D721Med (cell line): ENCODE results near the gene RIMBP2.
A peak's percentile ranks its signal among the peaks of the same experiment; 100 is the strongest.

Source experiments
- DNase-seq: peaks from one replicate; pipeline ENCODE4 v3.0.0; 2011; ENCODE audit warnings: low spot score; ENCODE audit not compliant: insufficient read length
- FAIRE-seq: peaks from 2 replicates; lab custom pipeline; 2011; peaks lifted over from hg19 to GRCh38; lab: Jason Lieb, UNC
- TF ChIP-seq, protein P1 (sequence below): IDR thresholded peaks from 2 replicates; pipeline ENCODE4 v1.5.1; 2012; ENCODE audit warnings: mild to moderate bottlenecking, control low read depth; ENCODE audit not compliant: insufficient read depth; ENCODE audit errors: missing control alignments

RIMBP2 gene

DNA sequence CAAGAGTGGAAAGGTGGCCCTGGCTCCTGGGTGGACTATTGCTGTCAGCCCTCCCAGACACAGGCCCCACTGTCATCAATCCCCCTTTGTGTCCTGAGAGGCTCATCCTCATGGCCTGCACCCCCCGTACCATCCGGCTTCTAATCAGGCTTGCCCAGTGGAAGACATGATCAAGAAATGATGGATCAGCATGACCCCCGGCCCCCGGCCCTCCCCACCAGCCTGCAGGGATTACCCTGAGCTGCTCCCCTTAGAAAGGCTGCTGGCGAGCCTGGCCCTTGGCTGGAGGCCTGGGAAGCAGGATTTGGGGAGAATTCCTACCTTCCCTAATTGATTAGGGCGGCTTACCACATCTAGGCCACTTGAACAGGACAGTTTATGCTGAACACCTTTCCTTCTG is 207.3 kb downstream of the RIMBP2 start:
- FAIRE-seq (no peak), DNase-seq (no peak)
- TF ChIP-seq, protein P1, sequence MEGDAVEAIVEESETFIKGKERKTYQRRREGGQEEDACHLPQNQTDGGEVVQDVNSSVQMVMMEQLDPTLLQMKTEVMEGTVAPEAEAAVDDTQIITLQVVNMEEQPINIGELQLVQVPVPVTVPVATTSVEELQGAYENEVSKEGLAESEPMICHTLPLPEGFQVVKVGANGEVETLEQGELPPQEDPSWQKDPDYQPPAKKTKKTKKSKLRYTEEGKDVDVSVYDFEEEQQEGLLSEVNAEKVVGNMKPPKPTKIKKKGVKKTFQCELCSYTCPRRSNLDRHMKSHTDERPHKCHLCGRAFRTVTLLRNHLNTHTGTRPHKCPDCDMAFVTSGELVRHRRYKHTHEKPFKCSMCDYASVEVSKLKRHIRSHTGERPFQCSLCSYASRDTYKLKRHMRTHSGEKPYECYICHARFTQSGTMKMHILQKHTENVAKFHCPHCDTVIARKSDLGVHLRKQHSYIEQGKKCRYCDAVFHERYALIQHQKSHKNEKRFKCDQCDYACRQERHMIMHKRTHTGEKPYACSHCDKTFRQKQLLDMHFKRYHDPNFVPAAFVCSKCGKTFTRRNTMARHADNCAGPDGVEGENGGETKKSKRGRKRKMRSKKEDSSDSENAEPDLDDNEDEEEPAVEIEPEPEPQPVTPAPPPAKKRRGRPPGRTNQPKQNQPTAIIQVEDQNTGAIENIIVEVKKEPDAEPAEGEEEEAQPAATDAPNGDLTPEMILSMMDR = no peak

DNA sequence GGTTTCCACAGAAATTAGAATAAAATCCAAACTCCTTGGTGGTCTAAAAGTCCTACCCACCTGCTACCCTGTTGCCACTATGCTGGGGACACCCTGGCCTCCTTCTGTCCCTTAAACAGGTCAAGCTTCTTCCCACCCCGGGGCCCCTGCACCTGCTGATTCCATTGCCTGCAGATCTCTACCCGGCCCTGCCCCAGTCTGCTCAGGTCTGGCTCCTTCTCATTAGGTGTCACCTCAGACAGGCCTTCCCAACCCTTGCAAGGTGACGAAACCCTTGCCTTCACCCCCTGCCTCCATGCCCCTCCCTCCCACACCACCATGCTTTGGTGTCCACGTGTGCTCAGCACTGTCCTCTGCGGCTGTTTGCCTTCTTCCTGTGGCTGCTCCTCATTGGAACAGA is 207.8 kb downstream of the RIMBP2 start:
- FAIRE-seq = no peak
- no peak for DNase-seq
- TF ChIP-seq, protein P1 = no peak

DNA sequence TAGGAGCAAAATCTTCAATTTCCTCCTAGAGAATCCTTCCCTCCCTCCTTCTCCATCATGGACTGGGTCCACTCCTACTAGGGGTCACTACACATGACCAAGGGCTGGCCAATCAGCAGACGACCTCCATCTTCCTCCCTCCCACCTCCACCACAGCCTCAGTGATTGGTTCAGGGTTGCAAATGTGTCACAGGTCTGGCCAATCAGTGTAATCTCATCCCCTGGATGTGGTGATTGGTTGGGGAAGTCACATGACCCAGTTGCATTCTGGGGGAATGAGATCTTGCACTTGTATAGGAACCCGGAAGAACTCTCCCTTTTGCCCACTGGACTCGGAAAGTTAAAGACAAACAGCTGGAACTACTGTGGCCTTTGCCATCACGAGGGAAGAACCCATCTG is 209.3 kb downstream of the RIMBP2 start:
- FAIRE-seq = no peak
- TF ChIP-seq, protein P1 = no peak
- no peak for DNase-seq

DNA sequence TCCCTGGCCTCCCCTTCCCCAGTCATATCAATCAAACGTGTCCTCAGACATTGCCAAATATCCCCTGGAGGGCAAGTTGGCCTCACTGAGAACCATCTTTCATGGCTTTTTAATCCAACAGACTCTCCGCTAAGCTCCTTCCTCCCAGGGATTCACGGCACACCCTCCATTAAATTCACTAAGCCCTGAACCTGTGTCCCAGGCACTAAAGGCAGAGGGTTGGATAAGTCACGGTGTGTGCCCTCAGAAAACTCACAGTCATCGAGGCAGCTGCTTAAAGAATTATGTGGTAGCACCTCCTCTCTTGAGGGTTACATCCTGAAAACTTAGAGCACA is 211.3 kb downstream of the RIMBP2 start:
- peak; percentile 74 for FAIRE-seq

DNA sequence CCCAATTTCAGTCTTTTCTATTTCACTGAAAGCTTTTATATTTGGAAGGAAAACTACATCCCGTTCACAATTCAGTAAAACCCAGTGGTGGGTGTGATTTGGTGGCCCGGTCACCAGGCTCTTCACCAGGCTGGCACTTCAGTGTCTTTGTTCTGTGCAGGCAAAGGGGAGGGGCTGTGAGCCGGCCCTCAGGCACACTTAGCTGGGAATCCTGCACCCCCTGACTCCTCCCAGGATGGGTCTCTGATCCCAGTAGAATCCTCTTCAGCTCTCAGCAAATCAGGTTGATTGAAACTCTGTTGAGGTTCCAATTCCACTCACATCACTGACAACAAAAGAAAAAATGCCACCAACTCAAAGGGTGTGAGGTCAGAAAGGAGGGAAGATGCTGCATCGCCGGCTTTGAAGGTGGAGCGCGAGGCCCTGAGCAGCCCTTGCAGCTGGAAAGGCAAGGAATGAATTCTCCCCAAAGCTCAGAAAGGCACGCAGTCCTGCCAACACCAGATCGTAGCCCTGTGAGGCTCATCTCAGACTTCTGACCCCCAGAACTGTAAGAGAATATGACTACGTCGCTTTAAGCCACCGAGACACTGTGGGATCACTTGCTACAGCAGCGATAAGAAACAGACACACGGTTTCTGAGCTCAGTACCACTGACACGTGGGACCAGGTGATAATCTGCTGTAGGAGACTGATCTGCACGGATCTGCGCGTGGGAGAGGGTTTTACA is 211.8 kb downstream of the RIMBP2 start:
- FAIRE-seq (no peak), DNase-seq (no peak)
- TF ChIP-seq, protein P1 = no peak

More for the DNA sequence above, 211.3 kb downstream of the RIMBP2 start:
- no peak for DNase-seq
- TF ChIP-seq, protein P1 = no peak

DNA sequence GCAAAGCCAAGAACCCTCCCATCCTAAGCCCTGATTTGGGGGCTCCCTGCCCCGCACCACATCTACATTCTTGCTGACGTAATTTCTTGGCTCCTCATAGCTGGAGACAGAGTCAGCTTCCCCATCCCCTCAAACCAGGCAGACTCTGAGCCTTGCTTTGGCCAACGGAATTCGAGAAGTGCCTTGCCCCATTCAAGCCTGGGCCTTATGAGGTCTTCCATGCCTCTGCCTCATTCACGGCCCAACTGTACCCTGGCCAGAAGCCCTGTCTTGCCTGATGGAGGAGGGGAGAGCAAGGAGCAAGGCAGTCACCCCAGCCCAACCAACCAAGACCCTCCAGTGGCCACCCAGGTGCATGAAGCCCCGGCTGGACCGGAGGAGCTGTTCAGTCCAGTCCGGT is 214.3 kb downstream of the RIMBP2 start:
- DNase-seq (no peak), FAIRE-seq (no peak)
- TF ChIP-seq, protein P1 = no peak

DNA sequence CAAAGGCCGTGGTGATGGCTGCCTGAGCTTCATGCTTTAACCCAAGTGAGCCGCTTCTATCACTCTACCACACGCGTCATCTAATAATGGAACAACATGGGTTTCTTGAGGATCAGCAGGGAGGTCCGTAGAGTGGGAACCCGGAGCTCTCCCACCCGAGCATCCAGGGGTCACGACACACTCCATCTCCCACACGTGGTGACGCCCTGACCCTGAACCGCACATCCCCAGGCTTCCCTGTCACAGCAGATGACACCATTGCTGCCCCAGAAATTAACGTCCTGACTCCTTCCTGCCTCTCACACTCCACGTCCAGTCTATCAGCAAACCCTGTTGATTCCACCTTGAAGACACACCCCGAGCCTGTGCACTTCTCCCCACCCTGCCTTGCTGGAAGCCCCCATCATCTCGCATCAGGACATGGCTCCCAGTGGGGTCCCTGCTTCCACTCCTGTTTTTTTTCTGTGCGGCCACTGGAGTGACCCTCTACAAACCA is 215.2 kb downstream of the RIMBP2 start:
- TF ChIP-seq, protein P1 = no peak
- no peak for FAIRE-seq
- no peak for DNase-seq
